RWPE2 (cell line): ENCODE measurements around the gene CTBP2.
A peak's percentile ranks its signal among the peaks of the same experiment; 100 is the strongest.

Source experiments
- ATAC-seq: fragments of 200-7000 bp; cut with Tn5 transposase; 3 replicates; pipeline ENCODE4 v1.9.1; 2021; ENCODE audit warnings: low read depth
- DNase-seq: peaks from one replicate; pipeline ENCODE4 v3.0.0-alpha.2; 2020; ENCODE audit warnings: low spot score
- H3K27ac ChIP-seq: fragments of 450-650 bp; 2 replicates; pipeline ENCODE4 v1.5.1; 2017; ENCODE audit warnings: mild to moderate bottlenecking; ENCODE audit not compliant: poor library complexity, severe bottlenecking
- H3K27me3 ChIP-seq: fragments of 250-450 bp; sonication (Bioruptor Pico); 2 replicates; pipeline ENCODE4 v1.5.1; 2021; ENCODE audit warnings: mild to moderate bottlenecking, moderate library complexity; ENCODE audit not compliant: insufficient read depth, poor library complexity, severe bottlenecking
- H3K36me3 ChIP-seq: fragments of 250-450 bp; sonication (Bioruptor Pico); 2 replicates; pipeline ENCODE4 v1.5.1; 2020; ENCODE audit warnings: low read depth, mild to moderate bottlenecking, moderate library complexity
- H3K4me1 ChIP-seq: fragments of 250-450 bp; sonication (Bioruptor Pico); 2 replicates; pipeline ENCODE4 v1.5.1; 2021; ENCODE audit warnings: mild to moderate bottlenecking, moderate library complexity; ENCODE audit not compliant: insufficient read depth, poor library complexity, severe bottlenecking
- H3K4me3 ChIP-seq: fragments of 250-450 bp; sonication (Bioruptor Pico); 2 replicates; pipeline ENCODE4 v1.5.1; 2021; ENCODE audit warnings: mild to moderate bottlenecking, moderate library complexity; ENCODE audit not compliant: severe bottlenecking
- H3K9me3 ChIP-seq: fragments of 250-450 bp; sonication (Bioruptor Pico); 2 replicates; pipeline ENCODE4 v1.5.1; 2021; ENCODE audit warnings: mild to moderate bottlenecking, moderate library complexity; ENCODE audit not compliant: severe bottlenecking
- TF ChIP-seq, protein P1 (sequence below): fragments of 450-650 bp; IDR thresholded peaks from one replicate; pipeline ENCODE4 v1.5.1; 2017; ENCODE audit warnings: mild to moderate bottlenecking, moderate library complexity; ENCODE audit not compliant: poor library complexity, severe bottlenecking

Gene CTBP2

DNA sequence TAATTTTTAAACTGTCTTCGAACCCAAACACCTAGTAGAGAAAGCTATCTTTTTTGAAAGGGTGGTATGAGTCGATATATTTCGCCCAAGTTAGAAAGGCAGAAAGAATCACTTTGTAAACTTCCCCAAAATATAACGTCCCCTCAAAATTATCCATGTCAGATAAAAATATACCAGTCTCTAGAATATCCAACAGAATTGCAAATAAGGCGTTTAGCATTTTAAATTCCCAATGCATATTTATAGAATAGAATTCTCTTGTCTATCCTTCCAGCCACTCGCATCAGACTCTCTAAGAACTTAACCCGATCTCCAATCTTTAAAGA, 2.1 kb downstream of the CTBP2 start:
- H3K4me1 ChIP-seq: peaks cover 39% of the 10 kb centered on the region
- TF ChIP-seq, protein P1, sequence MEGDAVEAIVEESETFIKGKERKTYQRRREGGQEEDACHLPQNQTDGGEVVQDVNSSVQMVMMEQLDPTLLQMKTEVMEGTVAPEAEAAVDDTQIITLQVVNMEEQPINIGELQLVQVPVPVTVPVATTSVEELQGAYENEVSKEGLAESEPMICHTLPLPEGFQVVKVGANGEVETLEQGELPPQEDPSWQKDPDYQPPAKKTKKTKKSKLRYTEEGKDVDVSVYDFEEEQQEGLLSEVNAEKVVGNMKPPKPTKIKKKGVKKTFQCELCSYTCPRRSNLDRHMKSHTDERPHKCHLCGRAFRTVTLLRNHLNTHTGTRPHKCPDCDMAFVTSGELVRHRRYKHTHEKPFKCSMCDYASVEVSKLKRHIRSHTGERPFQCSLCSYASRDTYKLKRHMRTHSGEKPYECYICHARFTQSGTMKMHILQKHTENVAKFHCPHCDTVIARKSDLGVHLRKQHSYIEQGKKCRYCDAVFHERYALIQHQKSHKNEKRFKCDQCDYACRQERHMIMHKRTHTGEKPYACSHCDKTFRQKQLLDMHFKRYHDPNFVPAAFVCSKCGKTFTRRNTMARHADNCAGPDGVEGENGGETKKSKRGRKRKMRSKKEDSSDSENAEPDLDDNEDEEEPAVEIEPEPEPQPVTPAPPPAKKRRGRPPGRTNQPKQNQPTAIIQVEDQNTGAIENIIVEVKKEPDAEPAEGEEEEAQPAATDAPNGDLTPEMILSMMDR: no peak
- H3K4me3 ChIP-seq: peak overlapping the region; percentile 72
- no peaks in the 10 kb centered on the region for H3K27me3 ChIP-seq
- H3K36me3 ChIP-seq: peaks cover 37% of the 10 kb centered on the region
- H3K9me3 ChIP-seq: no peaks in the 10 kb centered on the region
- no peak for DNase-seq
- ATAC-seq: no peak
- H3K27ac ChIP-seq: peak overlapping the region; percentile 89

DNA sequence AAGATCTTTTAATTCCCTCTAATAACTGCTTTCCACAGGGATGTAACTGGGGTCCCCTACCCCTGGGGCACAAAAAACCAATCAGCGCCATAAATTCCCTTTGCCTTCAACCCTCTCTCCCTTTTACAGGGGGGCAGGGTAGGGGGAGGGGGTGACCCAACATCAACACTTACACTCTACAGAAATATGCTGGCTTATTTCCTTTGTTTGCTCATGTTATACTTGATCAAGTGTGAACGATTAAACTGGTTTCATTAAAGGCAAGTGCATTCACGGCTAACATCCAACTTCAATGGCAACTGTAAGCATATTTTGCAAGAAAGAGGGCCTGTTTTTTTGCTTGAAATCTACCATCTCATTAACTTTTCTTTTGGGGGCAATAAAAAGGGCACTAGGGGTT, 2.9 kb downstream of the CTBP2 start:
- Histone ChIP-seq H3K27me3 (no peaks in the 10 kb centered on the region), H3K9me3 (no peaks in the 10 kb centered on the region), H3K27ac (peak overlapping the region; percentile 89), H3K4me1 (peaks cover 46% of the 10 kb centered on the region), H3K36me3 (peaks cover 40% of the 10 kb centered on the region), H3K4me3 (peak overlapping the region; percentile 72)
- DNase-seq (no peak), ATAC-seq (no peak)
- TF ChIP-seq, protein P1: no peak

DNA sequence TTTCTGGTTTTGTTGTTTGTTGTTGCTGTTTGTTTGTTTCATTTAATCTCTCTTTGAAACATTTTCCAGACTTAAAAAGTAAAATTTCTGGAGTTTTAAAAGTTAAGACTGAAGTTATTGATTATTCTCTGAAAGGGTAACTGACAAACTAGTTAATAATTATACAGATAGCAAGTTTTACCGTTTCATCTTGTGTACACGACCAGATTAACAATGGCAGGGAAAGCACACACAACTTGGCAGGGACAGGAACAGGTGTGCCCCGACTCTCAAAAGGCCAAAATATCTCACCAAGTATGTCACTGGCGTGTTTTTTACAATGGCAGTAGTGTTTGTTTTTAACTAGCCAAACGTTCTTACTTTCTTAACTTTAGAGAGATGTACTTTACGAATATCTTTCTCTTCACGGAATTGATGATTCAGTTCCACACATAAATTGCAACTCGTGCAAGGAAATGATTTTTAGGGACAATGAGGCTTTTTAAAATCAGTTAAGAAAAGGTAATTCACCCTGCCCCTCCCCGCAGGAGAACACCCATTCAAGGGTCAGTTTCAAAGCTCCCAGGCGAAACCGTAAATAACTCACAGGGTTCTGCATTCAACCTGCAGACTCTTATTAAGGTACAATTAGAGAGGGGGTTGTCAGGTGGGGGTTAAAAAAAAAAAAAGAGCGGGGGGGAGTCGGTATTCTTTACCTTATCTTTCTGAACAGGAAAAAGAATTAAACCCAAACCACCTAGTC, 3.5 kb downstream of the CTBP2 start:
- Histone ChIP-seq H3K27ac (peak overlapping the region; percentile 89), H3K4me1 (peaks cover 49% of the 10 kb centered on the region), H3K27me3 (no peaks in the 10 kb centered on the region), H3K36me3 (peaks cover 41% of the 10 kb centered on the region), H3K4me3 (peak overlapping the region; percentile 72), H3K9me3 (no peaks in the 10 kb centered on the region)
- no peak for ATAC-seq
- TF ChIP-seq, protein P1: no peak
- no peak for DNase-seq

DNA sequence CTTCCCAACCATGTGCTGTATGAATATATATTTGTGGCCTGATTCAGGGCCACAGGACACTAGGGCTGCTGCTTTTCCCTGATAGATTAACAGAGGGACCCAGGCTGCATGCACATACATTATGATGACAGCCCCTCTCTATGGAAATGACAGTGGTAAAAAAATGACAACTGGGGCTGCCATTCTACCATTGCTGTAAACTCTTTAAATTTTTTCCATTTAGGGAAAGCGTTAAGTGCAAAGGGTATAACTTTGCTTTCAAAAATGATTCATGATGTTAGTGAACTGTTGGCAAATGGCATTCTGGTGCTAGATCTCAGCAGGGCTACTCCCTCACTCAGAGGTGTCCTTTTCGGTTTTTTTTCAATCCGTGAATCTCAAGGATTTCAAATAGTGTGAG, 4.2 kb downstream of the CTBP2 start:
- peaks cover 49% of the 10 kb centered on the region for H3K4me1 ChIP-seq
- TF ChIP-seq, protein P1: no peak
- peak overlapping the region; percentile 89 for H3K27ac ChIP-seq
- H3K4me3 ChIP-seq: peak overlapping the region; percentile 72
- peaks cover 47% of the 10 kb centered on the region for H3K36me3 ChIP-seq
- H3K9me3 ChIP-seq: no peaks in the 10 kb centered on the region
- DNase-seq (no peak), ATAC-seq (no peak)
- H3K27me3 ChIP-seq: no peaks in the 10 kb centered on the region

DNA sequence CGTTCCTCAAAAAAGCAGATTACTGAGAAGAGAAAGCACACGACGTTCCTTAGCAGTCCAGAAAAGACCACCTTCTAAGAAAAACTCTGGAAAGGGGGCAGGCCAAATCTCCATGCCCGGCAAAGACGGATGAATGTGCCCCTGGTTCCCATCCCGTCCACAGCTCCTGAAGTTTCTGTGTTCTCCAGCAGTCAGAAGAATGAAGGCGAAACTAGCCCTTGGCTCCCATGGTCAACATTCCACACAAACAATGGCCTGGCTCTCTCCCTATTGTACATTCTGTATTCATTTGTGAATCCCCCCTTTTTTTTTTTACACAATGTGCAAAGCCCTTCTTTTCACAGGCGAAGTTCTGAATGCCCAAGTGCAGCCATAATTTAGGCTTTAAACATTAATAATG, 5.3 kb downstream of the CTBP2 start:
- H3K4me3 ChIP-seq: no peak overlapping the region
- H3K27me3 ChIP-seq: no peaks in the 10 kb centered on the region
- no peaks in the 10 kb centered on the region for H3K9me3 ChIP-seq
- TF ChIP-seq, protein P1: no peak
- peaks cover 54% of the 10 kb centered on the region for H3K36me3 ChIP-seq
- DNase-seq (no peak), ATAC-seq (no peak)
- peaks cover 56% of the 10 kb centered on the region for H3K4me1 ChIP-seq
- H3K27ac ChIP-seq: peak overlapping the region; percentile 89
